NCI-H2081 (cell line): Measurements from ENCODE around the gene CNTFR.

Source experiments
- DNase-seq, 2 experiments: peaks; one replicate each; lab custom pipeline; 2025; lab: John Stamatoyannopoulos, UW

Gene CNTFR

DNA sequence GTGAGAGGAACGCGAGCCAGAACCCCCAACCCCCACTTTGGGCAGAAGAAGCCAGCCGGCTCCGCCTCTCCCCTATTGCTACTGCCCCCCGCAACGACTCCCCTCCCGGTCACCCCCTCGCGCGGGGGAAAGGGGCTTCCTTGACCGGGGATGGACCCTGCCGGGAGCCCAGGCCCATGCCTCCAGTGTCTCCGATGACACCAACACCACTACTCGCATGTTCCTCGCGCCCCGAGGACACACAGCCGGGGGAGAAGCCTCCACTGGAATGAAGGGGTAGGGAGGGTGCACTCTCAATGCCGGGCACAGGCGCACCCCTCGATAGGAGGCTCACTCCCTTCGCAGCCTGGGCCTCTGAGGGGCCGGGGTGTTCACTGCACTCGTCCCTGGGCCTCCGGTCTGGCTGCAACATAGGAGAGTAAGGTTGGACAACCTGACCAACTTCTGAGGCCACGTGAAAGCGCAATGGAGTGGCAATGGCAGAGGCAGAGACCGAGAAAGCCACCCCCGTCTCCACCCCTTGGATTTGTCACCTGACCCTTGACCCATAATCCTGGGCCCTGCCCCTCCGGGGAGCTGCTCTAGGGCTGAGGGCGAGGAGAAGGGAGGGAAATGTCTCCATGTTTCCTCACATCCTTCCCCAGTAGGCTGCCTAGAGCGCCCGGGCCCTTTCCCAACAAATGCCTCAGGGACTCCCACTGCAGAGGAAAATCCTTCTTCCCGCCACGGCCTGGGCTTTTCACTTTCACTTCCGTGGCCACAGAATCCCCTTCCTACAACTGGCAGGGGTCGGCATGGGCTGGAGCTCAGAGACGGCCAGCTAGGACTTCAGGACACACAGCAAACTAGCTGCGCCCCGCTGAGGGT, 1.1 kb upstream of the CNTFR start:
- no peak for DNase-seq

DNA sequence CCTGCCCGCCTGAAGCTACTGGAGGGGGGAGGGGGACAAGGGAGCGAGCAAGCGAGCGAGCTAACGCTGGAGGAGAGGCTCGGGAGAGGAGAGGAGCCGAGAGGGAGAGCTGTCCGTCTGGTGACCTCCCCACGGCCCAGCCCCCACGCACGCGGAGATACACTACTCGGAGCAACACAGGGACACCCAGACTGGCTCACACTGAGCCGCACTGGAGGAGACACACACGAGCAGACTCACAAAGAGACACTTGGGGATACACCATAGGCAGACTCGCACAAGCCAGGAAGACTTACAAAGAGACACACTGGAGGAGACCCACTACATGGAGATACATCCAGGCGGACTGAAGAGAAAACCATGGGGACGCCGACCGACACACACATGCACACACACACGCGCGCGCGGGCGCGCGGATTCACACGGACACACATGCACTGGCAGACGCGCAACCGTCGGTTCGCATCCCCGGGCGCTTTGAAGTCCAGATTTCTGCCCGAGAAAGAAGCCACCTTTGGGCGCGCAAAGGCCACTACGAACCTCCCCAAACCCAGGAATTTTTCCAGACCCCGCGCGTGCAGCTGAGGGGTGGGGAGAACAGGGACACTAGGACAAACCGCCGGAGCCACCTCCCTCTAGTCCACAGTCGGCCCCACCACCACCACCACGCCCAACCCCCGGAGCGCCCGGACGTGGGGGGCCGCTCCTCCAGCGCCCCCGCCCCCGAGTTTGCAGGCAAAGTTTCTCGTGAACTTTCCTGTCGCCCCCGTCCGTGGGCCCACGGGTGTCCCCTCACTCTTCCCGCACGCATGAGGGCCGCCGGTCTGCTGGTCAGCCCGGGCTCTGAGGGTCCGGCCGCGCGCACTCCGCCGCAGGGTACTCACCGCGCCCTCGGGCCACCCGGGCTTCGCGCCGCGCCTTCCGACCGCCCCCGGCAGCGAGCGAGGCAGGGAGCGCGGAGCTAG, 571 bp downstream of the CNTFR start:
- DNase-seq, result no peak

DNA sequence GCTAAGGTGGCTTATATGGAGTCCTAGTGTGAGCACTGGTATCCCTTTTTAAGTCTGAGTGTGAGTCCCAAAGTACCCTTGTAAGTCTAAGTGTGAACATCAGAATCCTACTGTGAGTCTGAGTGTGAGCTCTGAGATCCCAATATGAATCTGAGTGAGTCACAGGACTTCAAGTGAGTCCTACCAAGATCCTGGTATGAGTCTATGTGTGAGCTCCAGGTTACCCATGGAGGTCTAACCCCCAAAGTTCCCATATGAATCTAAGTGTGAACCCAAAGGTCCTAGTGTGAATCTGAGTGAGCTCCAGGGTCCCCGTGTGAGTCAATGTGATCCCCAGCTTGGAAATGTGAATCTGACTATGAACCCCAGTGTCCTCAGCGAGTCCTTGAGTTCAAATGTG, 2.3 kb downstream of the CNTFR start:
- DNase-seq, result no peak

GRCh38 chr9:34585946-34586669, 3.4 kb downstream of the CNTFR start:
- no peak for DNase-seq

- no peak for DNase-seq
Observed at GRCh38 chr9:34584970-34585369, 4.6 kb downstream of the CNTFR start.

- peak; percentile 6 to 34 for DNase-seq
Observed at GRCh38 chr9:34582787-34583186, 6.7 kb downstream of the CNTFR start.

DNA sequence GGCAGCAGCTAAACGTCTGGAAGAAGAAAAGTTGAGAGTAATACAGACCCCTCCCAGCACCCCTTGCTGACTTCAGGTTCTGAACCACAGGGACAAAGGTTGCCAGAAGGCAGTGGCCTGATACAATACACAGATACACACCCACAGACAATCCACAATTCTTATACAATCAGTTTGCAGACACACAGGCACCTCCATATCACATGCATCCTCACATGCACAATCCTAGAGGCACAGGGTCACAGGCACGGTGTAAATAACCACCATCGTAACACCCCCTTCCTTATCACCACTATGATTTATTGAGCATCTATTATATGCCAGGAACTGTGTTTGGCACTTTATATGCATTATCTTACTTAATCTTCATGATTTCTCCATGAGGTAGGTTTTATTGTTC, 8.2 kb downstream of the CNTFR start:
- no peak for DNase-seq

- no peak for DNase-seq
Observed at GRCh38 chr9:34580358-34580757, 9.2 kb downstream of the CNTFR start.

DNA sequence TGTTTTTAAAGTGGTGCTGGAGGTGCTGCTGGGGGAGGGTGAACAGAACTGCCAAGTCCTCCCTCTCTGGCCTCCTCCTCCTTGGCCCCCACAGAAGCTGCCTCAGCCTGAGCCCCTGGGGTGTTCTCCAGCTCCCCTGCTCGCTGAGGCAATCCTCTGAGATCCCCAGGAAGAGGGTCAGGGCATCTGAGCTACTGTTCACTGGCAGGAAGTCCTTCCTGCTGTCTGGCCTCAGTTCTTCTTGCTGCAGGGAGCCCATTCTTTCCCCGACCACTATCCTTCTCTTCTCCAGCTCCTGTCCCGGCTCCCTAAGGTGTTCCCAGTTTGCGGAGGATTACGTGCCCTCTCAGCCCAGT, 9.7 kb downstream of the CNTFR start:
- no peak for DNase-seq

- DNase-seq, result peak in 1 of 2 experiments; percentile 9
Observed at GRCh38 chr9:34579104-34579807, 10.3 kb downstream of the CNTFR start.

DNA sequence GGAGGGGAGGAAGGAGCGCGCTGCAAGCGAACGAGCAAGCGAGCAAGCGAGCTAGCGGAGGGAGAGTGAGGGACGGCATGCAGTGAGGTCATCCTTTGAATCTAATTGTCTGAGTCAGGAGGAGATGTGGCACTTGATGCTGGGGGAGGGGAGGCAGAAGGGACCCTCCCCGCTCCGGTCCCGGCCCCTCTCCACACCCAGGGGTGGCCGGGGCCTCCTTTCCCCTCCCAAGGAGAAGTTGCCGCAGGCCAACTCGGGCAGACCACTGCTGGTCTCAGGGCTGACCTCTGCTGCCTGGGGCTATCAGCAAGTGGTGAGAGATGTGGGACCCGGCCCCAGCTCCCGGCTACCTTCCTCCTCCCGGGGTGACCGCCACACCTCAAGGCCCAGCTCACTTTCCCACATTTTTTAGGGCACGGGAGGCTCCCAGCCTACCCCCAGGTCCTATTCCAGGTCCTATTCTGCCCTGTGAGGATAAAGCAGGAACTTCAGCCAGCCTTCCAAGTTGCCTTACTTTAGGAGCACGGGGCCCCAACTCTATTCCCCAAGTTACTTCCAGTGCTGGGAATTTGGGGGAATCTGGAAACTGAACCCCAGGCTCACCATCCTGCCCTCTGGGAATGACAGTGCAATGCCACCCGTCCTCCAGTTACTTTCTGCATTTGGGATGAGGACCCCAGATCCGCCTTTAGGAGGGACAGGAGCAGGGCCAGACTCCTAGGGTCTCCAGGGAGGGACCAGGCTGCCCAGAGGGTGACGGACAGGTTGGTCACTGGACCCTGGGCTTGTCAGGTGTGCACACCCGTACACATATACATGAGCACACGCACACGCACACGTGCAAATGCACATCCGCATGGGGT, 11.1 kb downstream of the CNTFR start:
- DNase-seq, result no peak

- DNase-seq, result no peak
Observed at GRCh38 chr9:34577400-34578240, 11.9 kb downstream of the CNTFR start.

GRCh38 chr9:34576597-34577399, 12.7 kb downstream of the CNTFR start:
- DNase-seq, result no peak

DNA sequence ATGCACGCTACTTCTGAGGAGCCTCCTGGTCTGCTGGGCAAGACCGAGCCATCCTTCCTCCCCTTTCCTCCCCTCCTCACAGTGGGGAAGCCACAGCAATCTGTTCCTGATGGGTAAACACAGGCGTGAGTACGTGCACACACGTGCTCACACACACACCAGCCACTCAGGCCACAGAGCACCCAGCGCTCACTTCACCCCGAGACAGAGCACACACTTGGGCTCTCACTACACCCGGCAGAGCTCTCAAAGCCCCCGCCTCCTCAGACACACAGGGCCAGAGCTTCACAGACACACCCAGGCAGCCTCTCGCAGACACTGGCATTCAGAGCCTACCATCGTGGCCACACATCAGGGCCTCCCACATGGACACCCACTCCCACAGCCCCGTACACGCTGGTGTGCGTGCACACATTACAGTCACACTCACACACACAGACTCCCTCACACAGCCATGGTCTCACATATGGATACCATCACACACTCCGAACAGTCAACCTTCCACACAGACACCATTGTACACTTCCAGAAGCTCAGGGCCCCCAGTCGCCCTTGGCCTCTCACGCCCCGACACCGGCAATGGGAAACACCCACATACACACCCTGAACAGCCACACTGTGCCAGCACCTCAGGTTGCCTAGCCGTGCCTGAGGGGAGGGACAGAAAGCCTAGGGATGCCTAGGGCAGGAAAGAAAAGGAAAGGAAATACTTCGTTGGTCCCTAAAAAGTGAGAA, 13.5 kb downstream of the CNTFR start:
- no peak for DNase-seq

DNA sequence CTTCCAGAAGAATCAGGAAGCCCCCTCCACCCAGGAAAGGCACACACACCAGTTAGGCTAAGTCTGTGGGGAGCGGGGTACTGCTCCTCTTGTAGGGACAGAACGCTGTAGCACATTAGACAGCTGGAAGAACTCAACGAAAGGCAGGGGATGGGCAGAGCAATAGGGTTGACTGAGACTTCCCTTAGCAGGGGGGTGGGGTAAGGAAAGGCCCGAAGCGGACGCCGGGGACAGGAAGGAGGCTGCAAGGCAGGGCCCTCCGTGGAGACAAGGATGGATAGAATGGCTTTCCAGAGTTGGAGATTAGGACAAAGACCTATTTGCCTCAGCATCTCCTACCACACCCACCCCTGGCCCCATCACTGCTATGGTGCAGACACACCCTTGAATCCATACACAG, 14.3 kb downstream of the CNTFR start:
- no peak for DNase-seq

DNA sequence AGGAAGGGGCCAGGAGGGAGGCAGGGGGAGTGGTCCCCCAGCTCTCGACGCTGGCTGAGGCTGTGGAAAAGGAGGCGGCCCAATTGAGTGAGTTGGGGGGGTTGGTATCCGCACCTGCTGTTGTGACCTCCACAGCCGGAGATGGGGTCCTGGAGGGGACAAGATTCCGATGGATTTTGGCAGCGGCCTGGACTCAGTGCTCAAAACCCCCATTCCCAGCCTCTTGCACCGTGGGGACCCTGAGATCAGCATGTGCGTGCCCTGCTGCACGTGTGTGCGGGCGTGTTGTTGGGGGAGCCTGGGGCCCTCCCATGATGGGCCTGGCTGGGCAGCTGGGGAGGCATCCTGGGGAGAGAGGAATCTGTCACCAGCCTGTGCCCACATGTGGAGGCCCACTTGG, 15.0 kb downstream of the CNTFR start:
- no peak for DNase-seq

GRCh38 chr9:34573599-34574325, 15.8 kb downstream of the CNTFR start:
- DNase-seq, result no peak

DNA sequence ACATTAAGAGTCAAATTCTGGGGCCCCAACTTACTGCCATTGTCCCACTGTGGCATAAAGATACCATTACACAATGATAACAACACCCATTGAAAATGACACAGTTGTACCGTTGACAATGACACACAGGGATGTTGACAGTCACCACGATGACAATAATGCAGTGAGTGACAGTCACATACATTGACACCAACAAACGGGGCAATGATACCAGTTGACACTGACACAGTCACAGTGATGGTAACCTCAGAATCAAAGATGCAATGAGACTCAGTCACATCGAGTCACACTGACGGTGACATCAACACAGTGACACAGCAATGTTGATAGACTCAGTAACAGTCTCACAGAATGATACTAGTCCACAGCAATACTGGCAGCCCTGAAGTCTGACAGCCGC, 16.9 kb downstream of the CNTFR start:
- no peak for DNase-seq
